Stimulated activated CD4-positive, alpha-beta T cell treated with anti-CD3 and anti-CD28 coated beads, TNF-alpha, amount 100 ng/mL, for 48 hours (primary cell): ENCODE data around the gene CLDN15.
"Not testable (repeated sequence)": the region's sequence is repeated elsewhere in the genome, so short reads cannot be mapped to it uniquely, and the experiment has no call there.

Source experiments
- DNase-seq, 3 donors: peaks; one replicate each; pipeline ENCODE4 v3.0.0-alpha.2; 2020; ENCODE audit warnings: low read depth in 3 of 3

CLDN15 gene

GRCh38 chr7:101237206-101238067 is at the start of gene CLDN15:
Gene CLDN15 (minus strand): TSS chr7:101237802. CDS start chr7:101237581, 221 bp downstream.
- DNase-seq, result no peak

GRCh38 chr7:101287032-101287431 is 49.4 kb upstream of the CLDN15 start:
- DNase-seq, result no peak

- DNase-seq, result not testable (repeated sequence)
These were observed 48.3 kb upstream of the CLDN15 start for GRCh38 chr7:101285880-101286279.

- DNase-seq, result no peak
These were observed 47.6 kb upstream of the CLDN15 start for GRCh38 chr7:101285171-101285570.

- not testable (repeated sequence) for DNase-seq
These were observed 43.3 kb upstream of the CLDN15 start for GRCh38 chr7:101280912-101281311.

GRCh38 chr7:101278461-101279292 is 41.1 kb upstream of the CLDN15 start:
- no peak for DNase-seq

- no peak for DNase-seq
These were observed 39.6 kb upstream of the CLDN15 start for GRCh38 chr7:101277155-101277554.

- DNase-seq, result no peak
These were observed 35.6 kb upstream of the CLDN15 start for GRCh38 chr7:101273206-101273605.

- no peak for DNase-seq
These were observed 33.4 kb upstream of the CLDN15 start for GRCh38 chr7:101271021-101271420.

GRCh38 chr7:101269664-101270063 is 32.1 kb upstream of the CLDN15 start:
- DNase-seq, result no peak

GRCh38 chr7:101265622-101266516 is 28.3 kb upstream of the CLDN15 start:
- no peak for DNase-seq

GRCh38 chr7:101264102-101264706 is 26.6 kb upstream of the CLDN15 start:
- DNase-seq, result not testable (repeated sequence)

- no peak for DNase-seq
These were observed 20.7 kb upstream of the CLDN15 start for GRCh38 chr7:101258243-101258731.

GRCh38 chr7:101255796-101256195 is 18.2 kb upstream of the CLDN15 start:
- no peak for DNase-seq

GRCh38 chr7:101253199-101253598 is 15.6 kb upstream of the CLDN15 start:
- DNase-seq, result not testable (repeated sequence)

- peak; percentile 97 to 99 (median 97) for DNase-seq
These were observed 14.5 kb upstream of the CLDN15 start for GRCh38 chr7:101251871-101252659.

GRCh38 chr7:101250324-101250723 is 12.7 kb upstream of the CLDN15 start:
- DNase-seq, result no peak

- DNase-seq, result no peak
These were observed 10.7 kb upstream of the CLDN15 start for GRCh38 chr7:101248276-101248675.

GRCh38 chr7:101245147-101245668 is 7.6 kb upstream of the CLDN15 start:
- DNase-seq, result no peak
